Stomach (tissue), 9 donors: ENCODE results near the gene KLF13. TPM values are rescaled to one million over a fixed set of nuclear protein-coding genes. Genes with fewer than 3 reads are reported as not detected.

Experiments used
- DNase-seq, 2 donors: peaks; one replicate each; pipeline versions ENCODE4 v3.0.0 to v3.0.0-alpha.2; 2013 to 2019
- H3K27ac ChIP-seq, 5 donors: fragments of 200-600 bp in 4 of 5; sonication (generic) in 4 of 5; one replicate each; pipeline ENCODE4 v1.5.1; 2013 to 2019; ENCODE audit warnings: mild to moderate bottlenecking in 1 of 5, moderate library complexity in 1 of 5
- H3K27me3 ChIP-seq, 3 donors: fragments of 200-600 bp; sonication (generic); one replicate each; pipeline ENCODE4 v1.5.1; 2017 to 2019; ENCODE audit warnings: mixed run types in 1 of 3
- H3K36me3 ChIP-seq, 4 donors: fragments of 200-600 bp; sonication (generic); 1 replicate in 3 of 4; 2 replicates in 1 of 4; pipeline ENCODE4 v1.5.1; 2016 to 2019
- H3K4me1 ChIP-seq, 4 donors: fragments of 200-600 bp; sonication (generic); one replicate each; pipeline ENCODE4 v1.5.1; 2016 to 2019
- H3K4me3 ChIP-seq, 4 donors: fragments of 200-600 bp; sonication (generic) in 3 of 4; one replicate each; pipeline ENCODE4 v1.5.1; 2016 to 2019; ENCODE audit warnings: mild to moderate bottlenecking in 1 of 4
- H3K9me3 ChIP-seq, 4 donors: fragments of 200-600 bp; sonication (generic); one replicate each; pipeline ENCODE4 v1.5.1; 2016 to 2019
- EP300 ChIP-seq: sonication (generic); formaldehyde crosslinking; IDR thresholded peaks from one replicate; pipeline ENCODE4 v1.6.1; 2017; ENCODE audit warnings: antibody characterized with exemption
- POLR2A ChIP-seq, 4 donors: fragments of 450-650 bp; IDR thresholded peaks; one replicate each; pipeline ENCODE4 v1.6.1; 2016; ENCODE audit warnings: antibody characterized with exemption in 4 of 4, control low read depth in 2 of 4, mild to moderate bottlenecking in 1 of 4, moderate library complexity in 1 of 4
- POLR2AphosphoS5 ChIP-seq, 3 donors: sonication (generic); formaldehyde crosslinking; IDR thresholded peaks; one replicate each; pipeline ENCODE4 v1.6.1; 2016; ENCODE audit warnings: antibody characterized with exemption in 3 of 3
- WGBS, 5 donors: extraction: QIAGEN DNeasy Blood & Tissue Kit in 3 of 5; methylation state at CpG; one replicate each; pipeline versions ENCODE4 v1.1.5 to v1.1.7; 2013 to 2018; 5-methylcytosine and 5-hydroxymethylcytosine counted together
- intact Hi-C: fragments of 100-400 bp; cut with DNase I; formaldehyde crosslinking; loops from one replicate; pipeline ENCODE4 v1.15.1; 2023; ENCODE audit warnings: low total_unique reads
- polyA plus RNA-seq, 3 donors: library from polyadenylated mRNA; stranded (reverse); fragments of 200-250 nt; gene quantifications; one replicate each; pipeline ENCODE4 v1.2.3, GENCODE V29; 2013
- total RNA-seq, 5 donors: library from RNA; depleted of rRNA; stranded (reverse); fragments of >200 nt; gene quantifications; one replicate each; pipeline versions ENCODE4 v1.1.0 to v1.2.3, GENCODE V29; 2014 to 2016
- TF ChIP-seq, protein P1 (sequence below), 7 experiments: fragments of 450-650 bp in 4 of 7; fragments of 200-600 bp in 3 of 7; sonication (generic) in 3 of 7; IDR thresholded peaks; one replicate each; pipeline ENCODE4 v1.5.1; 2016 to 2019; ENCODE audit warnings: antibody characterized with exemption in 7 of 7, control low read depth in 2 of 7, mild to moderate bottlenecking in 1 of 7
- donor health status: healthy with polysubstance abuse.
- donor health status: Bipolar disorder and iron deficiency.
- donor health status: healthy.

Gene KLF13
- total and polyA plus RNA-seq, 8 donors = 9.3 to 74.0 (median 33.3) TPM

DNA sequence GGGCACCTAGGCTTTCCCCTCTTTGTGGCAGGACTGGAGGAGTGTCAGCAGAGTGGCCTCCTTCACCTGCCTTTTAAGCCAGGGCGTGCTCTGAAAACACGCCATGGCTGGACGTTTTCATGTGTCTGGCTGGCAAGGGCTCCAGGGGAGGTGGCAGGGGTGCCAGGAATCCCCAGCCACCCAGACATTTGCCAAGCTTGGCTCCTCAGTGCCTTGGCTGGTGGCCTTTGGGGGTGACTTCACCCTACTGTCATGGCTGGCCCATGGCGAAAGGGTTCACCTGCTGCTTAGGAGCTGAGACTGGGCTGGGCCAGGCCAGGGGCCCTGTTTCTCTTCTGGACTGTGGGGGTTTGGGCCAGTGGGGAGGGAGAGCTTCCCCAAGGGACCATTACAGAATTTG lies 17.6 kb downstream of the KLF13 start:
- no peak for TF ChIP-seq POLR2A (IDR thresholded peaks at IDR 0.05)
- TF ChIP-seq POLR2AphosphoS5 (IDR thresholded peaks at IDR 0.05) = no peak
- no peak for TF ChIP-seq EP300
- TF ChIP-seq, protein P1, sequence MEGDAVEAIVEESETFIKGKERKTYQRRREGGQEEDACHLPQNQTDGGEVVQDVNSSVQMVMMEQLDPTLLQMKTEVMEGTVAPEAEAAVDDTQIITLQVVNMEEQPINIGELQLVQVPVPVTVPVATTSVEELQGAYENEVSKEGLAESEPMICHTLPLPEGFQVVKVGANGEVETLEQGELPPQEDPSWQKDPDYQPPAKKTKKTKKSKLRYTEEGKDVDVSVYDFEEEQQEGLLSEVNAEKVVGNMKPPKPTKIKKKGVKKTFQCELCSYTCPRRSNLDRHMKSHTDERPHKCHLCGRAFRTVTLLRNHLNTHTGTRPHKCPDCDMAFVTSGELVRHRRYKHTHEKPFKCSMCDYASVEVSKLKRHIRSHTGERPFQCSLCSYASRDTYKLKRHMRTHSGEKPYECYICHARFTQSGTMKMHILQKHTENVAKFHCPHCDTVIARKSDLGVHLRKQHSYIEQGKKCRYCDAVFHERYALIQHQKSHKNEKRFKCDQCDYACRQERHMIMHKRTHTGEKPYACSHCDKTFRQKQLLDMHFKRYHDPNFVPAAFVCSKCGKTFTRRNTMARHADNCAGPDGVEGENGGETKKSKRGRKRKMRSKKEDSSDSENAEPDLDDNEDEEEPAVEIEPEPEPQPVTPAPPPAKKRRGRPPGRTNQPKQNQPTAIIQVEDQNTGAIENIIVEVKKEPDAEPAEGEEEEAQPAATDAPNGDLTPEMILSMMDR (IDR thresholded peaks at IDR 0.05) = no peak
- no peak for DNase-seq

DNA sequence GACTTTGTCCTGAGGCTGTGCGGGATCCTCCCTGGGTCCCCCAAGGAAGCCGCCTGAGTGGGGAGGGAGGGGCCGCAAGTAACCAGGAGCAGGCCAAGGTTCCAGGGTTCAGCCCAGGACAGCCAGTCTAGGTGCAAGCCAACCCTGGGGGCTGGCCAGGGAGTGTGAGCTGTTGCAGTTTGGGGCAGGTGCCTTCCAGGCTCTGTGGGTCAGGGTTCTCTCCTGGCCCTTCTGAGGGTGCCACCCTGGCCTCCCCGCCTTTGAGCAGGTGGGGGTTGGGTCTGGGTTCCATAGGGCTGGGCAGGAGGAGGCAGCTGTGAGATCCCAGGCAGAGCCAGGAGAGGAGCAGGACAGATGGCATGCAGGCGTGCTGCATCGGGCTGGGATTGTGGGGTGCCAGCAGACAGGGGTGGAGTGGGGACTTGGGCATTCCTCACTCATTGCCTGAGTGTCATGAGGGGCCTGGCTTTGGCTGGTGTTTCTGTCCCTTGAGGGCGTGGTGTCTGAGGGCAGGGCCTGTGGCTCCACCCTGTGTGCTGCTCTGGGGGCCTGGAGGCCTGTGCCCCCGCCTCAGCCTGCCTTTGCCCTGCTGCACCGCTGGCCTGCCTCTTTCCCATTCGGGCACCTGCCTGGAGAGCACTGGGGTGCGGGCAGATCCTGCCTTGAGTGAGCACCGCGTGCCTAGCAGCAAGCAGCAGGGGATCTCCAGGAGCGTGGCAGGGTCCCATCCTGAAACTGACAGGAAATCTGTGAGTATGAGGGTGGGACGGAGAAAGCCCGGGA lies 18.4 kb downstream of the KLF13 start:
- TF ChIP-seq POLR2A (IDR thresholded peaks at IDR 0.05) = no peak
- no peak for TF ChIP-seq EP300
- TF ChIP-seq, protein P1 (IDR thresholded peaks at IDR 0.05) = no peak
- TF ChIP-seq POLR2AphosphoS5 (IDR thresholded peaks at IDR 0.05) = no peak
- H3K27ac ChIP-seq = peak overlapping the region; percentile 33 to 73 (median 72)
- DNase-seq = peak in 1 of 2 donors; percentile 67
- peak overlapping the region in 2 of 4 donors; percentile 7 to 32 for H3K4me3 ChIP-seq
- intact Hi-C loops = no loop called here
- H3K27me3 ChIP-seq = no peaks in the 10 kb centered on the region
- no peaks in the 10 kb centered on the region for H3K9me3 ChIP-seq
- H3K4me1 ChIP-seq = peaks cover 58 to 100% (median 92%) of the 10 kb centered on the region in 4 donors
- 30 to 51% (median 46%) methylated on average over 9 to 16 of the region's 16 CpGs for WGBS, 5 donors
- peaks cover 0 to 23% (median 14%) of the 10 kb centered on the region in 4 donors for H3K36me3 ChIP-seq

More for the DNA sequence above, 17.6 kb downstream of the KLF13 start:
- intact Hi-C loops = no loop called here
- H3K4me1 ChIP-seq = peaks cover 65 to 100% (median 93%) of the 10 kb centered on the region in 4 donors
- WGBS, 5 donors = 38 to 54% (median 44%) methylated on average over 3 to 4 of the region's 4 CpGs; no CpG with 5 or more reads in 1 of the 5 donors
- H3K27me3 ChIP-seq = no peaks in the 10 kb centered on the region
- no peak overlapping the region for H3K4me3 ChIP-seq
- H3K36me3 ChIP-seq = peaks cover 0 to 29% (median 16%) of the 10 kb centered on the region in 4 donors
- H3K9me3 ChIP-seq = no peaks in the 10 kb centered on the region
- H3K27ac ChIP-seq = peak overlapping the region; percentile 46 to 73 (median 72)

DNA sequence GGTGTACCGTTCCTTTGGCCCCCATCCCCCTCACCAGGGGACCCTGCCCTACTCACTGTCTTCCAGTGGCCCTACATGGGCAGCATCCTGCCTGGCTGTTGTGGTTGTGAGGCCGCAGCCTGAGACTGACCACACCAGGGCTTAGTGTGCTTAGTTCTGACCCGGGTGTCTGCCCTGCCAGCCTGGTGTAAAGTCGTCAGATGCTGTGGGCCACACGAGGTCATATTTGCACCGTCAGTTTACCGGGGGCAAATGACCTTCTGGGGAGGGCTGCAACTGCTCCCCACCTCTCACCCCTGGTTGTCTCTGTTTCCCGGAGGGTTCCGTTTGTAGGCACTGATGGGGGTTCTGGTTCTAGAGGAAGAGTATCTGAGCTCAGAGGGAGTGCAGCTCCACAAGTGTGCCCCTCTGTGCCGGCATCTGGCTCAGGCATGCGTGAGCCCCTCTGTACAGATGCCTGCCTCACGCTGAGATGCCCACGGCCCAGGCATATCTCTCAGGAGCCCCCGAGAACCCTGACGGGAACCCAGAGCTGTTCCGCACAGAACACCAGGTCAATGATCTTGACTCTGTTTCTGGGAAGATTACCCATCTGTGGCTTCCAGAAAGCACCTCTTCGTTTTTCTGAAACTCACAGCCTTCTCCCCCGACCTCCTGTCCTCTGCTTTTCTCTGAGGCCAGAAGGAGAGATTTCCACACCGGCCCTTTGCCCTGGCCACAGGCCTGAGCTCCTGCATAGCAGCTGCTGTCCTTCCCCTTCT lies 19.2 kb downstream of the KLF13 start:
- TF ChIP-seq EP300 = no peak
- TF ChIP-seq POLR2A (IDR thresholded peaks at IDR 0.05) = no peak
- no peak for TF ChIP-seq POLR2AphosphoS5 (IDR thresholded peaks at IDR 0.05)
- TF ChIP-seq, protein P1 (IDR thresholded peaks at IDR 0.05) = no peak
- intact Hi-C loops = no loop called here
- Histone ChIP-seq H3K4me3 (peak overlapping the region in 2 of 4 donors; percentile 7 to 32), H3K4me1 (peaks cover 56 to 100% (median 90%) of the 10 kb centered on the region in 4 donors), H3K27ac (peak overlapping the region; percentile 33 to 73 (median 72)), H3K27me3 (no peaks in the 10 kb centered on the region), H3K9me3 (no peaks in the 10 kb centered on the region), H3K36me3 (peaks cover 0 to 22% (median 14%) of the 10 kb centered on the region in 4 donors)
- no peak for DNase-seq
- WGBS, 5 donors = 67 to 75% (median 70%) methylated on average over 13 to 19 of the region's 19 CpGs

DNA sequence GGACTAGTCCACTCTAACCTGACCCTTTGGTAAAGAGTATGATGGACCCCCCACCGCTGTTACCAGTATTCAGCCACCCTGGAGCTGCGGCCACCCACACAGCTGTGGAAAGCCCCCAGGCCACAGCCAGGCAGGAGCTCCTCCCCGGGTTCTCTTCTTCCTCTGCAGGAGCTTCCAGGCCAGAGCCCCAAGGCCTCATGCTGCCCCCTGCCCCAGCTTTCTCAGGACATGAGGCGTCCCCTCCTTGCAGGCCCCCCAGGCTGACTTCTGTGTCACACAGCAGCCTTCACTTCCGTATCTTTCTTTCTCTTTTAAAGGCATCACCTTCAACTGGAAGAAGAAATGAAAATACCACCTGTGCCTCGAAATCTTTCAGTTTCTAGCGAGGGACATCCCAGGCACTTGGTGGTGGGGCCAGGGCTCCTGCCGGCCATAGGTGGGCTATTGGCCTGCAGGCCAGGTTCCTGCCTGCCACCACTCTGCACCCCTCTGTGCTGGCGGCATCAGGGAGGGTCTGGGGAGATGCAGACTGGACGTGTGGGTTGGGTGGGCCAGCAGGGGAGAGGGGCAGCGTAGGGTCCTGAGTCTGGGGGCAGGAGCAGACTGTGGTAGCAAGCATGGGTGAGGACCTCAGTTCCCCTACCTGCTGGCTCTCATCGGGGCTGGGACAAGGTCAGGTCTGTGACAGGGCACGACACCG lies 19.9 kb downstream of the KLF13 start:
- 77 to 82% (median 78%) methylated on average over 14 of the region's 14 CpGs for WGBS, 5 donors
- peaks cover 0 to 22% (median 14%) of the 10 kb centered on the region in 4 donors for H3K36me3 ChIP-seq
- peak overlapping the region; percentile 16 to 73 (median 72) for H3K27ac ChIP-seq
- H3K4me1 ChIP-seq = peaks cover 61 to 100% (median 89%) of the 10 kb centered on the region in 4 donors
- intact Hi-C loops = no loop called here
- no peaks in the 10 kb centered on the region for H3K27me3 ChIP-seq
- no peak for TF ChIP-seq EP300
- TF ChIP-seq POLR2A (IDR thresholded peaks at IDR 0.05) = no peak
- TF ChIP-seq POLR2AphosphoS5 (IDR thresholded peaks at IDR 0.05) = no peak
- TF ChIP-seq, protein P1 (IDR thresholded peaks at IDR 0.05) = no peak
- H3K9me3 ChIP-seq = no peaks in the 10 kb centered on the region
- no peak for DNase-seq
- peak overlapping the region in 1 of 4 donors; percentile 32 for H3K4me3 ChIP-seq
